Dermis microvascular lymphatic vessel endothelial cell (primary cell): ENCODE measurements around the gene TTC32. TPM values are rescaled to one million over a fixed set of nuclear protein-coding genes. Genes with fewer than 3 reads are reported as not detected.

ENCODE experiments used
- DNase-seq, 2 donors: peaks; one replicate each; pipeline versions ENCODE4 v3.0.0 to v3.0.0-alpha.2; 2010; ENCODE audit warnings: low read depth in 2 of 2
- total RNA-seq: library from RNA; depleted of rRNA; stranded (reverse); fragments of >200 nt; gene quantifications from 2 replicates; pipeline ENCODE4 v1.2.1, GENCODE V29; 2014

The TTC32 gene
- total RNA-seq, 1 donor from 2014 or later: 6.3 TPM

- no peak for DNase-seq
These were observed 23.3 kb downstream of the TTC32 start for GRCh38 chr2:19878268-19879046.

- DNase-seq: no peak
These were observed 25.0 kb downstream of the TTC32 start for GRCh38 chr2:19876751-19877150.

- DNase-seq: no peak
These were observed 26.5 kb downstream of the TTC32 start for GRCh38 chr2:19875280-19875679.

GRCh38 chr2:19874726-19875125, 27.1 kb downstream of the TTC32 start:
- no peak for DNase-seq

GRCh38 chr2:19873014-19873413, 28.8 kb downstream of the TTC32 start:
- DNase-seq: no peak

- DNase-seq: no peak
These were observed 29.5 kb downstream of the TTC32 start for GRCh38 chr2:19872302-19872701.

- DNase-seq: no peak
These were observed 29.9 kb downstream of the TTC32 start for GRCh38 chr2:19871836-19872235.

GRCh38 chr2:19870792-19871191, 31.0 kb downstream of the TTC32 start:
- no peak for DNase-seq

GRCh38 chr2:19868701-19869580, 32.8 kb downstream of the TTC32 start:
- peak in 1 of 2 donors; percentile 31 for DNase-seq

- DNase-seq: no peak
These were observed 33.6 kb downstream of the TTC32 start for GRCh38 chr2:19868224-19868623.

GRCh38 chr2:19866771-19867170, 35.0 kb downstream of the TTC32 start:
- no peak for DNase-seq

- DNase-seq: no peak
These were observed 36.6 kb downstream of the TTC32 start for GRCh38 chr2:19865151-19865550.

- no peak for DNase-seq
These were observed 37.4 kb downstream of the TTC32 start for GRCh38 chr2:19864381-19864780.

GRCh38 chr2:19863303-19864041, 38.3 kb downstream of the TTC32 start:
- DNase-seq: peak; percentile 20 to 48

GRCh38 chr2:19861813-19862212, 40.0 kb downstream of the TTC32 start:
- no peak for DNase-seq

- no peak for DNase-seq
These were observed 41.8 kb downstream of the TTC32 start for GRCh38 chr2:19860022-19860421.

- DNase-seq: no peak
These were observed 42.2 kb downstream of the TTC32 start for GRCh38 chr2:19859565-19859964.

GRCh38 chr2:19857806-19858205, 44.0 kb downstream of the TTC32 start:
- no peak for DNase-seq

- peak; percentile 5 to 33 for DNase-seq
These were observed 44.7 kb downstream of the TTC32 start for GRCh38 chr2:19857100-19857499.

- no peak for DNase-seq
These were observed 46.0 kb downstream of the TTC32 start for GRCh38 chr2:19855542-19856431.
